ENCODE measurements around the gene MYRF. TPM values are rescaled to one million over a fixed set of nuclear protein-coding genes. Genes with fewer than 3 reads are reported as not detected.

Gene MYRF
- total RNA-seq, 1 donor from 2014 or later: 39.5 TPM

GRCh38 chr11:61742391-61742790 is 10.0 kb upstream of the MYRF start:
- Histone ChIP-seq H3K27me3 (ENCODE audit: insufficient read depth, low read length) (no peaks in the 10 kb centered on the region), H2AFZ (ENCODE audit: low read depth, low read length) (no peak overlapping the region), H4K20me1 (ENCODE audit: insufficient read depth, low read length) (no peaks in the 10 kb centered on the region), H3K4me3 (ENCODE audit: insufficient read depth, low read depth, low read length) (no peak overlapping the region), H3K4me2 (ENCODE audit: low read length) (no peak overlapping the region), H3K36me3 (ENCODE audit: insufficient read depth, low read length) (peaks cover 3% of the 10 kb centered on the region), H3K79me2 (ENCODE audit: insufficient read depth, low read length) (no peaks in the 10 kb centered on the region), H3K4me1 (ENCODE audit: insufficient read depth, low read length) (peaks cover 8% of the 10 kb centered on the region), H3K27ac (ENCODE audit: low read depth, low read length) (no peak overlapping the region), H3K9me3 (ENCODE audit: insufficient read depth, low read depth, low read length) (no peaks in the 10 kb centered on the region), H3K9ac (ENCODE audit: low read length) (no peak overlapping the region)
- Mint-ChIP-seq H3K27ac (ENCODE audit: unreplicated experiment) (no peak overlapping the region), H3K9me3 (ENCODE audit: unreplicated experiment) (no peaks in the 10 kb centered on the region), H3K36me3 (ENCODE audit: low read depth, unreplicated experiment) (peaks cover 5% of the 10 kb centered on the region), H3K27me3 (ENCODE audit: low read depth, unreplicated experiment) (peaks cover 7% of the 10 kb centered on the region), H3K4me3 (ENCODE audit: unreplicated experiment) (no peak overlapping the region), H3K4me1 (ENCODE audit: low read depth, unreplicated experiment) (peaks cover 3% of the 10 kb centered on the region)
- DNase-seq (ENCODE audit: low read depth): no peak
- TF ChIP-seq, protein P1, sequence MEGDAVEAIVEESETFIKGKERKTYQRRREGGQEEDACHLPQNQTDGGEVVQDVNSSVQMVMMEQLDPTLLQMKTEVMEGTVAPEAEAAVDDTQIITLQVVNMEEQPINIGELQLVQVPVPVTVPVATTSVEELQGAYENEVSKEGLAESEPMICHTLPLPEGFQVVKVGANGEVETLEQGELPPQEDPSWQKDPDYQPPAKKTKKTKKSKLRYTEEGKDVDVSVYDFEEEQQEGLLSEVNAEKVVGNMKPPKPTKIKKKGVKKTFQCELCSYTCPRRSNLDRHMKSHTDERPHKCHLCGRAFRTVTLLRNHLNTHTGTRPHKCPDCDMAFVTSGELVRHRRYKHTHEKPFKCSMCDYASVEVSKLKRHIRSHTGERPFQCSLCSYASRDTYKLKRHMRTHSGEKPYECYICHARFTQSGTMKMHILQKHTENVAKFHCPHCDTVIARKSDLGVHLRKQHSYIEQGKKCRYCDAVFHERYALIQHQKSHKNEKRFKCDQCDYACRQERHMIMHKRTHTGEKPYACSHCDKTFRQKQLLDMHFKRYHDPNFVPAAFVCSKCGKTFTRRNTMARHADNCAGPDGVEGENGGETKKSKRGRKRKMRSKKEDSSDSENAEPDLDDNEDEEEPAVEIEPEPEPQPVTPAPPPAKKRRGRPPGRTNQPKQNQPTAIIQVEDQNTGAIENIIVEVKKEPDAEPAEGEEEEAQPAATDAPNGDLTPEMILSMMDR (IDR thresholded peaks at IDR 0.05; ENCODE audit: insufficient read depth, low read depth, low read length): no peak
- TF ChIP-seq EZH2 (IDR thresholded peaks at IDR 0.05; ENCODE audit: insufficient read depth, low read length): no peak
- no peak for FAIRE-seq

GRCh38 chr11:61743486-61744095 is 8.8 kb upstream of the MYRF start:
- Histone ChIP-seq H3K4me3 (ENCODE audit: insufficient read depth, low read depth, low read length) (no peak overlapping the region), H3K27me3 (ENCODE audit: insufficient read depth, low read length) (no peaks in the 10 kb centered on the region), H3K79me2 (ENCODE audit: insufficient read depth, low read length) (no peaks in the 10 kb centered on the region), H4K20me1 (ENCODE audit: insufficient read depth, low read length) (no peaks in the 10 kb centered on the region), H3K4me1 (ENCODE audit: insufficient read depth, low read length) (peaks cover 9% of the 10 kb centered on the region), H3K4me2 (ENCODE audit: low read length) (no peak overlapping the region), H3K27ac (ENCODE audit: low read depth, low read length) (no peak overlapping the region), H3K9ac (ENCODE audit: low read length) (no peak overlapping the region), H2AFZ (ENCODE audit: low read depth, low read length) (no peak overlapping the region), H3K9me3 (ENCODE audit: insufficient read depth, low read depth, low read length) (no peaks in the 10 kb centered on the region), H3K36me3 (ENCODE audit: insufficient read depth, low read length) (no peaks in the 10 kb centered on the region)
- H3K27me3 Mint-ChIP-seq (ENCODE audit: low read depth, unreplicated experiment): peaks cover 3% of the 10 kb centered on the region
- no peak overlapping the region for H3K27ac Mint-ChIP-seq (ENCODE audit: unreplicated experiment)
- FAIRE-seq (no peak), DNase-seq (ENCODE audit: low read depth) (no peak)
- H3K4me1 Mint-ChIP-seq (ENCODE audit: low read depth, unreplicated experiment): peaks cover 3% of the 10 kb centered on the region
- H3K4me3 Mint-ChIP-seq (ENCODE audit: unreplicated experiment): no peak overlapping the region
- peaks cover 5% of the 10 kb centered on the region for H3K36me3 Mint-ChIP-seq (ENCODE audit: low read depth, unreplicated experiment)
- no peaks in the 10 kb centered on the region for H3K9me3 Mint-ChIP-seq (ENCODE audit: unreplicated experiment)
- no peak for TF ChIP-seq EZH2 (IDR thresholded peaks at IDR 0.05; ENCODE audit: insufficient read depth, low read length)
- TF ChIP-seq, protein P1 (IDR thresholded peaks at IDR 0.05; ENCODE audit: insufficient read depth, low read depth, low read length): no peak

GRCh38 chr11:61744181-61744580 is 8.3 kb upstream of the MYRF start:
- Mint-ChIP-seq H3K9me3 (ENCODE audit: unreplicated experiment) (no peaks in the 10 kb centered on the region), H3K27ac (ENCODE audit: unreplicated experiment) (no peak overlapping the region), H3K4me3 (ENCODE audit: unreplicated experiment) (no peak overlapping the region), H3K36me3 (ENCODE audit: low read depth, unreplicated experiment) (peaks cover 5% of the 10 kb centered on the region), H3K4me1 (ENCODE audit: low read depth, unreplicated experiment) (peaks cover 4% of the 10 kb centered on the region), H3K27me3 (ENCODE audit: low read depth, unreplicated experiment) (peaks cover 3% of the 10 kb centered on the region)
- H3K79me2 ChIP-seq (ENCODE audit: insufficient read depth, low read length): no peaks in the 10 kb centered on the region
- no peaks in the 10 kb centered on the region for H3K36me3 ChIP-seq (ENCODE audit: insufficient read depth, low read length)
- no peak overlapping the region for H3K9ac ChIP-seq (ENCODE audit: low read length)
- no peaks in the 10 kb centered on the region for H3K9me3 ChIP-seq (ENCODE audit: insufficient read depth, low read depth, low read length)
- H4K20me1 ChIP-seq (ENCODE audit: insufficient read depth, low read length): no peaks in the 10 kb centered on the region
- TF ChIP-seq, protein P1 (IDR thresholded peaks at IDR 0.05; ENCODE audit: insufficient read depth, low read depth, low read length): no peak
- TF ChIP-seq EZH2 (IDR thresholded peaks at IDR 0.05; ENCODE audit: insufficient read depth, low read length): no peak
- DNase-seq (ENCODE audit: low read depth): peak; percentile 55
- no peak overlapping the region for H3K27ac ChIP-seq (ENCODE audit: low read depth, low read length)
- H3K4me2 ChIP-seq (ENCODE audit: low read length): no peak overlapping the region
- H3K4me1 ChIP-seq (ENCODE audit: insufficient read depth, low read length): peaks cover 13% of the 10 kb centered on the region
- H2AFZ ChIP-seq (ENCODE audit: low read depth, low read length): no peak overlapping the region
- no peaks in the 10 kb centered on the region for H3K27me3 ChIP-seq (ENCODE audit: insufficient read depth, low read length)
- H3K4me3 ChIP-seq (ENCODE audit: insufficient read depth, low read depth, low read length): no peak overlapping the region
- no peak for FAIRE-seq
